Aorta (tissue), 5 donors: ENCODE results near the gene HHLA2. TPM values are rescaled to one million over a fixed set of nuclear protein-coding genes. Genes with fewer than 3 reads are reported as not detected.

Experiments
- ATAC-seq: fragments of 200-7000 bp; cut with Tn5 transposase; one replicate; pipeline ENCODE4 v1.9.1; 2022; ENCODE audit warnings: moderate library complexity; ENCODE audit not compliant: low FRiP score
- DNase-seq, 2 donors: peaks; one replicate each; pipeline ENCODE4 v3.0.0-alpha.2; 2020
- H3K27ac ChIP-seq, 2 donors: one replicate each; pipeline ENCODE4 v1.5.1; 2013; ENCODE audit warnings: low read length in 2 of 2, mild to moderate bottlenecking in 2 of 2, moderate library complexity in 2 of 2, control low read depth in 1 of 2, inconsistent platforms in 1 of 2, low read depth in 1 of 2
- H3K27me3 ChIP-seq, 2 donors: one replicate each; pipeline ENCODE4 v1.6.1; 2013; ENCODE audit warnings: control low read depth in 1 of 2, low read length in 1 of 2, mild to moderate bottlenecking in 1 of 2, moderate library complexity in 1 of 2; ENCODE audit not compliant: insufficient read depth in 2 of 2, control insufficient read depth in 1 of 2
- H3K36me3 ChIP-seq, 2 donors: one replicate each; pipeline ENCODE4 v1.6.1; 2013; ENCODE audit warnings: control low read depth in 1 of 2, low read length in 1 of 2, mild to moderate bottlenecking in 1 of 2; ENCODE audit not compliant: insufficient read depth in 2 of 2, control insufficient read depth in 1 of 2
- H3K4me1 ChIP-seq, 2 donors: one replicate each; pipeline ENCODE4 v1.6.1; 2013; ENCODE audit warnings: low read length in 2 of 2, control low read depth in 1 of 2, mild to moderate bottlenecking in 1 of 2, moderate library complexity in 1 of 2; ENCODE audit not compliant: insufficient read depth in 2 of 2, control insufficient read depth in 1 of 2
- H3K4me3 ChIP-seq, 2 donors: one replicate each; pipeline ENCODE4 v1.5.1; 2013; ENCODE audit warnings: low read length in 2 of 2, control low read depth in 1 of 2, mild to moderate bottlenecking in 1 of 2
- H3K9me3 ChIP-seq: one replicate; pipeline ENCODE4 v1.6.1; 2013; ENCODE audit warnings: mild to moderate bottlenecking, low read length; ENCODE audit not compliant: control insufficient read depth
- WGBS, 2 donors: extraction: QIAGEN DNeasy Blood & Tissue Kit; methylation state at CpG; one replicate each; pipeline ENCODE4 v1.1.7; 2013; 5-methylcytosine and 5-hydroxymethylcytosine counted together
- intact Hi-C, 2 donors: fragments of 100-400 bp; cut with DNase I; formaldehyde crosslinking; loops; one replicate each; pipeline versions ENCODE4 v1.14.2 to v1.15.0; 2022
- polyA plus RNA-seq, 2 donors: library from polyadenylated mRNA; stranded (reverse); fragments of 200-250 nt; gene quantifications; one replicate each; pipeline ENCODE4 v1.2.3, GENCODE V29; 2013
- total RNA-seq, 2 donors: library from RNA; stranded (reverse); fragmentation: NEBNext Ultra II Directional; extraction: Animal tissue kit (Norgen Biotek cat#: 25700); gene quantifications; one replicate each; pipeline ENCODE4 v1.2.1, GENCODE V29; 2021
- donor health status: healthy with polysubstance abuse.
- donor health status: Bipolar disorder and iron deficiency.
- donor health status: DM: no; HTN: no; CAD: no.
- donor health status: DM: no; HTN: no; CAD: no.
- donor health status: DM: yes; HTN: yes; CAD: no.

Gene HHLA2
- total and polyA plus RNA-seq, 4 donors = 0.64 to 10.6 TPM; not detected in 2

GRCh38 chr3:108401836-108402235 is 105.5 kb downstream of the HHLA2 start:
- Histone ChIP-seq H3K4me3 (no peak overlapping the region), H3K4me1 (no peaks in the 10 kb centered on the region), H3K9me3 (no peaks in the 10 kb centered on the region), H3K27me3 (no peaks in the 10 kb centered on the region), H3K36me3 (no peaks in the 10 kb centered on the region), H3K27ac (no peak overlapping the region)
- DNase-seq (no peak), ATAC-seq (no peak)
- intact Hi-C loops = no loop called here
- 94 to 97% methylated on average over 2 of the region's 2 CpGs for WGBS, 2 donors

- no peak overlapping the region for H3K27ac ChIP-seq
- no peaks in the 10 kb centered on the region for H3K27me3 ChIP-seq
- no peaks in the 10 kb centered on the region for H3K9me3 ChIP-seq
- DNase-seq = no peak
- no peak overlapping the region for H3K4me3 ChIP-seq
- 13 to 24% methylated on average over 1 of the region's 1 CpG for WGBS, 2 donors
- H3K36me3 ChIP-seq = no peaks in the 10 kb centered on the region
- intact Hi-C loops = no loop called here
- no peak for ATAC-seq
- H3K4me1 ChIP-seq = no peaks in the 10 kb centered on the region
These were observed 106.8 kb downstream of the HHLA2 start for GRCh38 chr3:108403198-108403597.

- intact Hi-C loops = no loop called here
- 89 to 95% methylated on average over 4 of the region's 4 CpGs for WGBS, 2 donors
These were observed 107.5 kb downstream of the HHLA2 start for GRCh38 chr3:108403686-108404345.

DNA sequence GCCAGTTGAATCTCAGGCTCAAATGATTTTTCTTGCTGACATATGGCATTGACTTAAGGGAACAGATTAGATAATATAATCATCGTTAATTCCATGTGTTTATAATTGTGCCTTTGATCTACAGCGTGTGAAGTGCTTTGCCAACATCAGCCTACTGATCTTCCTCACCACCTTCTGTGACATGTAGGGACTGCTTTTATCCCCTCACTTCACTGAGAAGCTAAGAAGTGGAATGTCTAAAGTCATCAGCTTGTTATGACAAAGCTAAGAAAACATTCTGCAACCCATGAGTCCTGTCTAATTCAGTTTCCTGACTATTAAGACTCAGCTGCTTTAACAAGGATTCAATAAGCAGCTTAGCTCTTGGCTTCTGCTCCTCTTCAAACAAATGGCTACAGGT is 108.0 kb downstream of the HHLA2 start:
- no peaks in the 10 kb centered on the region for H3K36me3 ChIP-seq
- no peak for ATAC-seq
- no peak overlapping the region for H3K4me3 ChIP-seq
- H3K4me1 ChIP-seq = no peaks in the 10 kb centered on the region
- intact Hi-C loops = no loop called here
- H3K9me3 ChIP-seq = no peaks in the 10 kb centered on the region
- 53 to 64% methylated on average over 2 of the region's 2 CpGs for WGBS, 2 donors
- DNase-seq = no peak
- no peaks in the 10 kb centered on the region for H3K27me3 ChIP-seq
- no peak overlapping the region for H3K27ac ChIP-seq

More at GRCh38 chr3:108403686-108404345, 107.5 kb downstream of the HHLA2 start:
- no peaks in the 10 kb centered on the region for H3K4me1 ChIP-seq
- no peaks in the 10 kb centered on the region for H3K27me3 ChIP-seq
- ATAC-seq (no peak), DNase-seq (no peak)
- no peak overlapping the region for H3K4me3 ChIP-seq
- H3K27ac ChIP-seq = no peak overlapping the region
- H3K9me3 ChIP-seq = no peaks in the 10 kb centered on the region
- H3K36me3 ChIP-seq = no peaks in the 10 kb centered on the region

- no peaks in the 10 kb centered on the region for H3K4me1 ChIP-seq
- no peaks in the 10 kb centered on the region for H3K36me3 ChIP-seq
- 67 to 84% methylated on average over 3 of the region's 3 CpGs for WGBS, 2 donors
- no peak overlapping the region for H3K27ac ChIP-seq
- intact Hi-C loops = loop anchor here in 1 of 2 donors (5.0 kb wide), 1 partner anchor 469 kb away; no protein-coding TSS in a partner anchor
- H3K9me3 ChIP-seq = no peaks in the 10 kb centered on the region
- no peaks in the 10 kb centered on the region for H3K27me3 ChIP-seq
- ATAC-seq (no peak), DNase-seq (no peak)
- no peak overlapping the region for H3K4me3 ChIP-seq
These were observed 109.8 kb downstream of the HHLA2 start for GRCh38 chr3:108406063-108406660.

- no peaks in the 10 kb centered on the region for H3K36me3 ChIP-seq
- WGBS, 2 donors = 8 to 47% methylated on average over 7 of the region's 7 CpGs
- no peak for DNase-seq
These were observed 110.4 kb downstream of the HHLA2 start for GRCh38 chr3:108406661-108407206.

DNA sequence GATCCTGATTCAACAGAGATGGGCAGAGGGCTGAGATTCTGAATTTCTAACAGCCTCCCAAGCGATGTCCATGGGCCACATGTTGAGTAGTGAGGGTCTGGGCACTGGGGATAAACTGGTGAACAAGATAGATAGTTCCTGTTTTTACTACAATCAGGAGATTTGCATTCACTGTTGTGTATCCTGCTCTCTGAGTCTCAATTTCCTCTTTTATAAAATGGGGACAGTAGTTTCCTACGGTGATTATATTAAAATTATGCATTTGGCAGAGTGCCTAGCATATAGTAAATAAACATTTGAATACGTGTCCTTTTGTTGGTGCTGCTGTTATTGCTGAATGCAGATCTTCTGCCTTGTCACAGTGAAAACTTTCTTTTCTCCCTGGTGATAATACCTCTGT is 111.5 kb downstream of the HHLA2 start:
- intact Hi-C loops = loop anchor here in 1 of 2 donors (5.0 kb wide), 1 partner anchor 471 kb away; no protein-coding TSS in a partner anchor

More at GRCh38 chr3:108406661-108407206, 110.4 kb downstream of the HHLA2 start:
- intact Hi-C loops = loop anchor here in 1 of 2 donors (5.0 kb wide), 1 partner anchor 469 kb away; no protein-coding TSS in a partner anchor
- no peak overlapping the region for H3K4me3 ChIP-seq
- peak; percentile 54 for ATAC-seq
- no peaks in the 10 kb centered on the region for H3K9me3 ChIP-seq
- H3K27ac ChIP-seq = no peak overlapping the region
- no peaks in the 10 kb centered on the region for H3K27me3 ChIP-seq
- no peaks in the 10 kb centered on the region for H3K4me1 ChIP-seq

GRCh38 chr3:108408883-108409799 is 112.8 kb downstream of the HHLA2 start:
- Histone ChIP-seq H3K36me3 (no peaks in the 10 kb centered on the region), H3K9me3 (no peaks in the 10 kb centered on the region), H3K27me3 (no peaks in the 10 kb centered on the region), H3K27ac (no peak overlapping the region), H3K4me1 (no peaks in the 10 kb centered on the region), H3K4me3 (no peak overlapping the region)
- WGBS, 2 donors = 76 to 81% methylated on average over 7 of the region's 7 CpGs
- intact Hi-C loops = loop anchor here in 1 of 2 donors (5.0 kb wide), 1 partner anchor 472 kb away; no protein-coding TSS in a partner anchor
- DNase-seq (no peak), ATAC-seq (no peak)

More for the DNA sequence above, 111.5 kb downstream of the HHLA2 start:
- Histone ChIP-seq H3K9me3 (no peaks in the 10 kb centered on the region), H3K27ac (no peak overlapping the region), H3K27me3 (no peaks in the 10 kb centered on the region), H3K4me3 (no peak overlapping the region), H3K4me1 (no peaks in the 10 kb centered on the region), H3K36me3 (no peaks in the 10 kb centered on the region)
- DNase-seq (no peak), ATAC-seq (no peak)
- 75 to 83% methylated on average over 3 of the region's 3 CpGs for WGBS, 2 donors
